NCI-H2196 (cell line): ENCODE measurements around the gene CCSER1.
"Not testable (repeated sequence)": the region's sequence is repeated elsewhere in the genome, so short reads cannot be mapped to it uniquely, and the experiment has no call there.

Source experiments
- DNase-seq: peaks from one replicate; lab custom pipeline; 2025; ENCODE audit not compliant: unreplicated experiment; lab: John Stamatoyannopoulos, UW

The CCSER1 gene

DNA sequence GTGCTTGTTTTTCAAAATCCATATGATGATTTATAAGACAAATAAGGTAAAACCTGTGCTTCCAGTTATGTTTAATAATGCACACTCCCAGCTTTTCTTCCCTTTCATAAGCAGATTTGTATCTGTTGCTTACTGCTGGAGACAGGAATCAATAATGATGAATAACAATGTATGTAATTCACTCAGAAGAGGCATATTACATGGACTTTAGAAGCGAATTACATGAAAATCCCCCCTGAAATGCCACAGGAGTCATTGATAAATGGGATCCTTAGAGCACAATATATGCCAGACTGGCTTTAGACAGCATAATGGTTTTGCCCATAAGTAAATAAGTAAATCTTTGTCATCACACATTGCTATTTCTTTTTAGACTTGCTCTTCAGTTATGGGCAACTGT, 892.3 kb downstream of the CCSER1 start:
- DNase-seq = no peak

DNA sequence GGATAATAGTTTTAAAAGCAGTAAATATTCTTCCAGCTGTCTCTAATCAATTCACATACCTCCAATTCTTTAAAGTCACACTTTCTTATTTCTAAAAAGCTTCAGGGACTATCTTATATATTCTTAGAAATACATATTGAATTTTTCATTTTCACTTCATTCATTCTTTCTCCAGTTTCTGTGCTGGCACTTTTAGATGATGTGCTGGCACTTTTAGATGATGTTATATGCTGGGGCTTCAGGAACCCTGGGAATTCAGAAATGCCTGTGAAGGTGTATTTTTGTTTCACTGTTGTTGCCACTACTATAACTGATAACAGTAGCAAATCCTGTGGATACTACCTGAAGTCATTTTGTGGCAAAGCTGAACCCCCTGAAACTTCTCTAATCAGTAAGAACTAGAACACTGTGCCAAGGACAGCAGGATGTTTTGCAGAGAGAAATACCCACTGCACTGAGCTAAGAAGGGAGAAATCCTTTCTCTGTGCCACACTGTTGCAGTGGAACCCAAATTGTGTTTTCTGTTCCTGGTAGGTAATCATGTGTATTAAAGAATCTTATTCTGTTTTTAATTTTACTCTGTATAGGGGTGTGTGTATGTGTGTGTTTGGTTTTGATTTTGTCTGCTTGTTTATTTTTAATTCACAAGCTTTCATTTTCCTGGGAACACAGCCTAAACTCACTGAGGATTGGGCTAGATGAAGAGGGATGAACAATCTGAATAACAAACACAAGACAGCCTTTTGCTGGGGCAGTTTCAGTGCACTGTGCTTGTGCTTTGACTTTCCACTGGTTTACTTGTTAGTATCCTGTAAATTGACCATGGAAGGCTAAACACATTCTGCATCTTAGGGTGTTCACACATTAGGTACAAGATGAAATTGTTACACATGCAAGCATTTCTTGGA, 898.3 kb downstream of the CCSER1 start:
- no peak for DNase-seq

DNA sequence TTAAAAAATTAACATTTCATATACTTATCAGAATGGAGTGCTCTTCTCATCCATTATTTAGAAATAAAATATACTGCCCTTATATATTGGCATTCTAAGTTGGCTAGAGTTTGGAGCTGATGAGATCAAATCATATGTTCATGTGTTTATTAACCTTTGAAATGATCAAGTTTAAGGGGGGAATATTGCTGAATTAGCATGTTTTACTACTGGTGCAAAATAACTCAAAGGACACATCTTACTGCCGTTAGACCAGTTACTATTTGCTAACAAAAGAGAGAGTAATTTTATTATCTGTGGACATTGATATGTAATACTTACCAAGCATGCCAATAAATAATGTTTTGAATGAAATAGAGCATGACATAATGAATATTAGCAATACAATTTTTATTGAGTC, 901.0 kb downstream of the CCSER1 start:
- no peak for DNase-seq

DNA sequence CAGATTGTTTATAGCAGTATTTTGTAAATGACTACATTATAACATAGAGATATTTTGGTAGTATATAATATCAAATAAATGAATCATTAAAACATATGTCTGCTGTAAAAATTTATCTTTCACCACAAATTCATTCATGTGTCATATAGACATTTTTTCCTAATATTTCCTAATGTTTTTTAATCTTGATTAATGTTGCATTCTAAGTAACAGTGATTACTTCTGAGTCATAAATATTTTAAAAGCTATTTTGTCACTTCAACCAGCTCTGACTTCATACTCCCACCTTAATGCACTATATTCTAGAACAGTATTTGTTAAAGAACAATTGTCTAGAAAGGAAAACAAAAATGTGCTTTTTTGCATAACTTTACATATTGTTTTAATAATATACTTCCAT, 904.6 kb downstream of the CCSER1 start:
- DNase-seq = no peak

DNA sequence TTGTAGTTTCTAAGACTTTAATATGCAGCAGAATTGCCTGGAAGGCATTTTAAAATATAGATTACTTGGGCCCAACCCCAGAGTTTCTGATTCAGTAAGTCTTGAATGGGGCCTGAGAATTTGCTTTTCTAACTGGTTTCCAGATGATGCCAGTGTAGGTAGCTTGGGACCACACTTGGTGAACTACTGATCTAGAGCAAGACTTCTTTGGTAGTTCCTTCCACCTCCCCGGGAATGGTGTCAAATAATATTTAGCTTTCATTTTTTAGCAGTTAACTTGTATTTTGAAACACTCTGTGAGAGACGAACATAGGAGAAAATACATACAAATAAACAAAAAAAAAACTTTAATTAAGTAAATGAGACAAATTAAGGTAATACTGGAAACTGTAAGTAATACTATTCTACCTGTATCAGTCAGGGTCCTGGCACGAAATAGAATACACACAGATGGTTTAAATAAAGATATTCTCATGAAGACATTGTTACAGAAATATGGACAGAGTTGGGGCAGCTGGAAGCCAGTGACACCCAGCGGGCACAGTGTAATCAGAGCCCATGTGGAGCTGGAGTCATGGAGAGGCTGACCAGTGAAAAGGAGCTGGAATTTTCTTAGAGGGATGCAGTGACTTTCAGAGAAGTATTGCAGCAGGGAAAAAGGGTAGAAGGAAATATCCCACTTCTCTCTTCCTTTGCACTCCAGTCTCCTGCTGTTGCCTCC, 905.7 kb downstream of the CCSER1 start:
- DNase-seq = no peak

DNA sequence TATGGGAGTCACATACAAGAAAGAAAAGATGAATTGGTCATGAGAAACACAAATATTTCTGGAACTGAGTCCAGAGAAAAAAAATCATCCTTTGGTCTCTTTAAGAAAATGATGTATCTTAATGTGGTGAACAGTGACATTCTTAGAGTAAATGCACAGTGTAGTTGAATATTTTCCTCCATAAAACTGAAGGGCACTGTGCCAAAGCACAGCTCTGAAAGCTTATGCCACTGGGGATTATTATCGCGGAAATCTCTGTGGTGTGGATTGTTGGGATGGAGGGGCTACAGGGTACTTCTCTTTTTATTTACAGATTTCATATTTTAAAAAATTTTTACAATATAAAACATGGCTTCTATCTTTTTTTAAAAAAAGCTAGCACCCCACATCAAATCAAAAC, 908.1 kb downstream of the CCSER1 start:
- no peak for DNase-seq

DNA sequence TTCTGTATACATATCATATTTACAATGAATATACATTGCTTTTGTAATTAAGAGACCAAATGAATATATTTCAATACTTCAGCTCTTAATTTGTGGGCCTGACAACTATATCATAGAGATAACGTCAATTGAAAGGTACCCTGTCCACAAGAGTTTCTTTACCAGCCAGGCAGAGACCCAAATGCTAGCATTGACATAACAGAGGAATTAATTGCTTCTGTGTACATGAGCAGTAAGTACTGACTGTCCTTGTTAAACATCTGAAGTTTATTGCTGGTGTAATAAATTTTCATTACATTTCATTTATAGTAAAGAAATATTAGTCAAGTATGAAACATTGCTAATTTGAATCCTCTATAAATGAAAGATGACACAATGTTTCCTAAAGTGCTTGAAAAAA, 910.8 kb downstream of the CCSER1 start:
- no peak for DNase-seq

DNA sequence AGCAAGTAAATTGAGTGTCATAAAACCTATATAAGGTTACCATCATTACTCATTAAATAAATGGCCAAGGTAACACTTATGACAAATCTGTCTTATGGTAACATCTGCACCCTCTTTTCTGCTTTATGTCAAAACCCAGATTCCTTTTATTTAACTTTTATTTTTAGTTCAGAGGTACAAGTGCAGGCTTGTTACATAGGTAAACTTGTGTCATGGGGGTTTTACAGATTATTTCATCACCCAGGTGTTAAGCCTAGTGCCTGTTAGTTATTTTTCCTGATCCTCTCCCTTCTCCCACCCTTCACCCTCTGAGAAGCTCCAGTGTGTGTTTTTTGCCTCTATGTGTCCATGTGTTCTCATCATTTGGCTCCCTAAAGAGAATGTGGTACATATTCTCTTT, 930.7 kb downstream of the CCSER1 start:
- no peak for DNase-seq

DNA sequence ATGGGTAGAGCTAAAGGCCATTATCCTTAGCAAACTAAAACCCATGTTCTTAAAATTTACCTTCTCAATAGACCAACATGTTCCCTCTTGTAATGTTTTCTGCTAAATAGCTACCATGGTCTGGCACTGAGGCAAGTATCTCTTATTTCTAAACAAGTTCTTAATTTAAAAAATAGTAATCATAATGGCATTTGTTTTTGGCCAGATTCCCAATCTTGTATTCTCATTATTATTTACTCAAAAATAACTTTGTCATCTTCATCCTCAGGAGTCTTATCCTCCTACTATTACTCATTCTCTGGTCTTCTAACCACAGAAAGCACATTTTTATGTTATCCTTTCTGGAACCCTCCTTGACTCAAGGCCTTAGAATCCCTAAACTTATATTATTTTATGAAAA, 931.2 kb downstream of the CCSER1 start:
- DNase-seq = no peak

DNA sequence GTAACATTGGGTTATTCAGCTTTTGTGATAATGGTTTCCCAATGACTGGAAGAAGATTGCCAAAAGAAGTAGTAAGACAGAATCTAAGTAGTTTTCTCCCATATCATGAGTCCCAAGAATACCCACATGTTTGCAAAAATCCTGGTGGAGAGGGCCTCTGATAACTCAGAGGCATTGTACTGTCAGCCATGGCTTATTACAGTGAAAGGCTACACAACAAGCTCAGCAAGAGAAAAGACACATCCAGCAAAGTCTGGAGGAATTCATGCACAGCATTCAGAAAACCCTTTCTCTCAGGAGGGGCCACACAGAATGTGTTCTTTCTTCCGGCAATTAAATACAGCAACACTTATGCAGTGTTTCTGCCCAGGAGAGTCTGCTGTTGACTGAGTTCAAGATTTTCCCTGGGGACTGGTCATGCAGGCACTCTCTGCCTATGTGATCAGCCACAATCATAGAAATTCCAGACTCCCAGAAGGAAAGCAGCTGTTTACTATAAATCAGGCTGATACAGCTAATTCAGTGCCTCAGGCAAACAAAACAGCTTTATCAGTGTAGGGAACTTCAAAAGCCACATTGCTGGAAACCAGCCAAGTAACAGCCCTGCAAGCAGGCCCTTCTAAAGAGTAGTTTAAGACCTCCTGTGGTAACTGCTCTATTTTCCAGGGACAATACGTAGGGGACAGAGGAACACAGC, 937.1 kb downstream of the CCSER1 start:
- DNase-seq = peak; percentile 22

DNA sequence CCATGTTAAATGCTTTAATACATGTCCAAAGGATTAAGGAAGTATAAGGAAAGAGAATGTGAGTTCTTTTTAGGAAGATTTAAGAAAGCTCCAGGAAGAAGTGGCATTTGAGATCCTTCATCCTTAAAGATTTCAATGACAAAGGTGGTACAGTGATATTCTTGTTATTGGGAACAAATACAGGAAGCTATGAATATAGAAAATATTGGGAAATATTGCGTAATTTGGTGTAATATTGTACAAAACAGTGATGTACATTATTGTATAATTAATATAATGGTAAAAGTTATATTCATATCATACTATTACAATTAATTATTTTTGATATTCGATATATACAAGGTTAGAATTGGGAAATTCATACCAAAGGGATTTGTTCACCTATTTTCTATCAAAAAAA, 937.9 kb downstream of the CCSER1 start:
- DNase-seq = no peak

DNA sequence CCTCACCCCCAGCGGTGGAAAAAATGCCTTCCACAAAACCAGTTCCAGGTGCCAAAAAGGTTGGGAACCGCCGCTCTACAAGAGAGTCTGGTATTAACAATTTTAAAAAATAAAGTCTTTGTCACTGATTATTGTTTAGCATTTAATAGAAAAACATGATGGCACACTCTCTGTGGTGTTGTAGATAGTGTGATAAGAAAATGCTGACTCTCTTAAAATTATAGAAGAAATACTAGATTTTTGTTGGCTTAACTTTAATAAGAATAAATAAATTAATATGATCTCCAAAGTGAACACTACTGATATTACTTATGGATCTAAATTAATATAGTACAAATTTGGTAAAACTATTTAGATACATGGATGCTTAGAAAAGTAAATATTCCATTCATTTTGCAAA, 943.5 kb downstream of the CCSER1 start:
- no peak for DNase-seq

DNA sequence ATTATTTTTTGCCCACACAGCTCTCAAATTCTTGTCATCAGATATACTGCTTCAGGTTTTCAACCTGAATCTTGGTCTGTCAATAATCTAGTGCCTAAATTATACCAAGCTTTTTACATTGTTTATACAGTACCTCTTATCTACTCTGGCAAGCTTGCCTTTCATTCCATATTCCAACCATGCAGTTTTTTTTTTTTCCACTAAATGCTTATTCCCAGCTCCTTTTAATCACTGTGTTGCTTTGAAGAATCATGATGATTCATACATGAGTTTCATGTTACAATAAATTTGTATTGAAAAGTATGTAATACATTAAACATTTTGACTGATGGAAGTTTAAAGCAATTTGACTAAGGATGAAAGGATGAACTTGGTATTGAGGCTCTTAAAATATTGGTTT, 949.0 kb downstream of the CCSER1 start:
- DNase-seq = no peak

DNA sequence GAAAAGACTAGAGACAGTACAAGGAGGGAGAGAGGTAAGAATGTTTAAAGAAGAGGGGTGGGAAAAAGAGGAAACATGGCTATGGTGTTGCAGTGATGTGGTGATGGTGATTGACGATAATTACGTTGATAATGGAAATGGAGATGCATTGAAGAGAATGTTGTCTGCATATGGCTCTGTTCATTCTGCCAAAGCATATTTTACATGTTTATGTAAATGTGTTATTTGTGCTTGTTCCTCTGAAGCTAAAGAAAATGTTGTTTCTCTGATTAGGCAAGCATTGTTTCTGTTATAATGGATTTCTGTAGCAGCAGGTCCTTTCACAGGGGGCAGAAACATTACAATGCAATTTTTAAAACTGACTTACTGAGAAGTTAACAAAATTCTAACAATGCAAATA, 958.8 kb downstream of the CCSER1 start:
- DNase-seq = no peak

DNA sequence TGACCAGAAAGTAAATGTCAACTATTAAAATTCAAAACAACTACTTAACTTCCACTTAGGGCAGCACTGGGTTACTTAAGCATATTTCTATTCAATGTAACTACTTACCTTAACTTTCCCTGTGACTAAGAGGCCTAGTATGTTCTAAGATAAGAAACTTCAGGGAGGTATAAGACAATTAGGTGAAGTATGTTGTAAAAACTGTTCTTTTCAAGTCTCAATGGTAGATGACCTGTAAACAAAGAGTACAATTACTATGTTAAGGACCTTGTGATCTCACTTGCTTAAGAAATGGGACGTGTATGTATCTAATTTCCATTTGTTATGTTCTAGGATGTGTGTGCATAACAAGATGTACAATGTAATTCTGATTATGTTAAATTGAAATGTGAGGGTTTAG, 960.5 kb downstream of the CCSER1 start:
- DNase-seq = no peak

DNA sequence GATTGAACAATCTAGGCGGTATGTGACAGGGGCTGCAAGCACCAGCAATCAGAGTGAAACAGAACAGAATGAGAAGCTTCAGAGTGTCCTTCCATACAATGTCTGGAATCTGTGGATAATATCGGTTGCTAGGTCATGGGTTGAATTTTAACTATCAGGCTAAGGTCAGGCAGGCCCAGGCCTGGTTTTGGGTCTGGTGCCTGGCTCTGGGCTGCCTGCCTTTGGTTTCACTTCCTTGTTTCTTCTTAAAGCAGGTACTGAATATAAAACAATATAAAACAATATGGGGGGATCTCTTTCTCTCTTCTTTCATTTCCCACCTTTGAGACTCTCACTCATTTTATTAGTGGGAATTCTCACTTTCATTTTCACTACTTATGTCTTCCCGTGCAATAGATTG, 962.0 kb downstream of the CCSER1 start:
- DNase-seq = no peak

DNA sequence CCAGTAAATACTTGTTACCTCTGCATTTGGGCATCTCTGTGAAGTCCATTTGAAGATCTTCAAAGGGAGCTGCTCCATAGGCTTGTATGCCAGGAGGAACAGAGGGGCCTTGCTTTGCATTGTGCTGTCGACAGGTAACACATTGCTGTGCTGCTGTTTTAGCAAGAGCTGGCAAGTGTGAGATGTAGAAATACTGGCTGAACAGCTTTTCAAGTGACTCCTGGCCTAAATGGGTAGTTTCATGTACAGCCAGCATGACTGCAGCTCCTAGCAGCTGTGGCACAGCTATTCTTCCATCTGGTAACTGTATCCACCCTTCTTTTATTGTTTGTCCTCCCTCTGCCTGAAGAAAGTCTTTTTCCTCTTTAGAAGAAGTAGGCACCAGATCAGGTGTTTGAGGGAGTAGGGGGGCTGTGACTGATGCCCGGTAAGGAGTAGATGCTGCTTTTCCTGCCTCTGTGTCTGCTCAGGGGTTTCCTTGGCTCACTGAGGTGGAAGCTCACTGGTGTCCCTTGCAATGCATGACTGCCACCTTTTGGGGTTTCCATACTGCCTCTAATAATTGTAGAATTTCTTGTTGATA, 965.3 kb downstream of the CCSER1 start:
- DNase-seq = peak; percentile 4

DNA sequence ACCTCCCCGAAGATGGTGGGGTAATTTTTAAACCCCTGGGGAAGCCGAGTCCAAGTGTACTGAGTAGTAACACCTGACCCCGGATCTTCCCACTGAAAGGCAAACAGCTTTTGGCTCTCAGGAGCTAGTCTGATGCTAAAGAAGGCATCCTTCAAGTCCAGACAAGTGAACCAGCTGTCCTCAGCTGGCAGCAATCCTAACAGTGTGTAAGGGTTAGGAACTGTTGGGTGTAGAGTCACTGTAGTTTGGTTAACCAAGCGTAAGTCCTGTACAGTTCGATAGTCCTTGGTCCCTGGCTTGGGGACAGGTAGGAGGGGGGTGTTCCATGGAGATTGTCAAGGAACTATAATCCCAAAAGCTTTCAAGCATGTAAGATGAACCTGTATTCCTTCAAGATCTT, 967.0 kb downstream of the CCSER1 start:
- DNase-seq = not testable (repeated sequence)

DNA sequence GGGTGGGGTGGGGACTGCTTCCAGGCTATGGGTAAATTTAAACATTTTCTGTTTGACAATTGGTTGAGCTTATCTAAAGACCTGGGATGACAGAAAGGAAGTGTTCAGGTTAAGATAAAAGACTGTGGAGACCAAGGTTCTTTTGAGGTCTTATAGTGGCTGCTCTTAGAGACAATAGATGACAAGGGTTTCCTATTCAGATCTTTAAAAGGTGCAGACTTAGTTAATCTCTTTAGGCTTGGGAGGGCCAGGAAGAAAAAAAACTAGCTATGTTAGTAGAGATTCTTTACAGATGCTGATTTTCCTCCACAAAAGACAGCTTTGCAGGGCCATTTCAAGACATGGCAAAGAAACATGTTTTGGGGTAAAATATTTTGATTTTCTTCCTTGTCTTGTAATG, 972.5 kb downstream of the CCSER1 start:
- no peak for DNase-seq

DNA sequence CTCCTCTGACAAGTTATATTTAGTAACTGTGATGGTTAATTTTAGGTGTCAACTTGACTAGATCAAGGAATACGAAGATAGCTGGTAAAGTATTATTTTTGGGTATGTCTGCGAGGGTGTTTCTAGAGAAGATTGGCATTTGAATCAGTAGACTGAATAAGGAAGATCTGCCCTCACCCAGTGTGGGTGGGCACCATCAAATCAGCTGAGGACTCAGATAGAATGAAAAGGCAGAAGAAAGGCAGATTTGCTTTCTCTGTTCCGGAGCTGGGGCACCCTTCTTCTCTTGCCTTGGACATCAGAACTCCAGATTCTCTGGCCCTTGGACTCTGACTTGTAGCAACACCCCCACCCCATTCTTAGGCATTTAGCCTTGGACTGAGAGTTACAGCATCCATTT, 981.6 kb downstream of the CCSER1 start:
- no peak for DNase-seq

DNA sequence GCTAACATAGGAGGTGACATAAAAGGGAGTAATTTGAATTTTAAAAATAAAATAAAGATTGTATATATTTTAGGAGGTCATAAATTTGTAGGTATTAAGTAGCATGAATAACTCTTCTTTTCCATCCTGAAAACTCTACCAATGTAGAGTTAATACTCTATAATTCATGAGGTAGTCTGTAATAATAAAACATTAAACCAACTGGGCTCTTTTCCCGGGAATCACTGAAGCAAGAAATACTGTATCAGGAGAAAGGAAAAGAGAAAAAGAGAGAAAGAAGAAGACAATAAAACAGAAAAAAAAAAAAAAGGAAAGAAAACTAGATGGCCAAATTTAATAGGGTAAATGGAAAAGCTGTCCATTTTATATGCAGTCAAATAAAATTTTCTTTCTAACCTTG, 984.4 kb downstream of the CCSER1 start:
- no peak for DNase-seq
